ENCODE results near the gene CDH13. TPM values are rescaled to one million over a fixed set of nuclear protein-coding genes. Genes with fewer than 3 reads are reported as not detected.

CDH13 gene
- total RNA-seq, 1 donor from 2014 or later: 46.4 TPM

DNA sequence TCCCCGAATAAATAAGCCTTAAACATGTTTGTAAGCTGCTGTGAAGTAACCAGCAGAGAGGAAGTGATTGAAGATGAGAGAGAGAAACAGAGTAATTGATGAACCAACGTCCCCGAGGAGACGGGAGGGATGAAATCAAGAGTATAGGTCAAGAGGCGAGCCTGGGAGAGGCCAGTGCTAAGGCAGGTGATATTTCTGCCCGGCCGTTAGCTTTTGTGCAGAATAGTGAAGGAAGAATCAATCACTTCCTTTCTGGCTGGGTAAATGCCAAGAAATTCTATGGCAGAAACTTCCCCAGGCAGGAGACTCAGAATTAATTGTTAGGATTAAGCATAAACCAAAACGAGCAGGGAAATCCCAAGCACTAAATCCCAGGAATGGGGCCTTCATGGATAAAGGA lies 273.8 kb downstream of the CDH13 start:
- Mint-ChIP-seq H3K27me3 (no peaks in the 10 kb centered on the region), H3K27ac (no peak overlapping the region), H3K4me3 (no peak overlapping the region), H3K9me3 (no peaks in the 10 kb centered on the region), H3K36me3 (no peaks in the 10 kb centered on the region), H3K4me1 (ENCODE audit: unreplicated experiment) (peaks cover 11% of the 10 kb centered on the region)
- DNase-seq (ENCODE audit: extremely low spot score, unreplicated experiment): no peak
- TF ChIP-seq, protein P1, sequence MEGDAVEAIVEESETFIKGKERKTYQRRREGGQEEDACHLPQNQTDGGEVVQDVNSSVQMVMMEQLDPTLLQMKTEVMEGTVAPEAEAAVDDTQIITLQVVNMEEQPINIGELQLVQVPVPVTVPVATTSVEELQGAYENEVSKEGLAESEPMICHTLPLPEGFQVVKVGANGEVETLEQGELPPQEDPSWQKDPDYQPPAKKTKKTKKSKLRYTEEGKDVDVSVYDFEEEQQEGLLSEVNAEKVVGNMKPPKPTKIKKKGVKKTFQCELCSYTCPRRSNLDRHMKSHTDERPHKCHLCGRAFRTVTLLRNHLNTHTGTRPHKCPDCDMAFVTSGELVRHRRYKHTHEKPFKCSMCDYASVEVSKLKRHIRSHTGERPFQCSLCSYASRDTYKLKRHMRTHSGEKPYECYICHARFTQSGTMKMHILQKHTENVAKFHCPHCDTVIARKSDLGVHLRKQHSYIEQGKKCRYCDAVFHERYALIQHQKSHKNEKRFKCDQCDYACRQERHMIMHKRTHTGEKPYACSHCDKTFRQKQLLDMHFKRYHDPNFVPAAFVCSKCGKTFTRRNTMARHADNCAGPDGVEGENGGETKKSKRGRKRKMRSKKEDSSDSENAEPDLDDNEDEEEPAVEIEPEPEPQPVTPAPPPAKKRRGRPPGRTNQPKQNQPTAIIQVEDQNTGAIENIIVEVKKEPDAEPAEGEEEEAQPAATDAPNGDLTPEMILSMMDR (conservative IDR thresholded peaks at IDR 0.05): no peak

DNA sequence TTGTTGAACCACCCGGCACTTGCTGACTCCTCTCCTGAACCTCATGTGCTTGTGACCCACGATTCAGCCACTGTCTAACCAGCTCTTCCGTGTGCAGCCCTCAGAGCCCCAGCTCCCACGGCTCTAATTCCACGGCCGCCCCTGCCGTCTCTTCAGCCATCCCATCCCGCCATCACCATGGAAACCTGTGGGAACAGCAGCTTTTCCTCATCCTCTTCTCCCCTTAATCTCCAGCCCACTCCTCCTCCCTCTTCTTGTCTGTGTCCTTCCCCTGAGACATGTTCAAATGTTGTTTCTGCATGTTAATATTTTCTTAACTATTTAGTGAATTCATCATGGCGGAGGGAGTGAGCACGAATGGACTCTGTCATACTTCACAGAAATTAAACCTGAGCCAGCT lies 285.2 kb downstream of the CDH13 start:
- Mint-ChIP-seq H3K4me1 (ENCODE audit: unreplicated experiment) (peaks cover 5% of the 10 kb centered on the region), H3K27ac (no peak overlapping the region), H3K4me3 (no peak overlapping the region), H3K27me3 (no peaks in the 10 kb centered on the region), H3K36me3 (no peaks in the 10 kb centered on the region), H3K9me3 (no peaks in the 10 kb centered on the region)
- TF ChIP-seq, protein P1 (conservative IDR thresholded peaks at IDR 0.05): no peak
- no peak for DNase-seq (ENCODE audit: extremely low spot score, unreplicated experiment)

GRCh38 chr16:82915139-82915824 lies 288.5 kb downstream of the CDH13 start:
- no peaks in the 10 kb centered on the region for H3K9me3 Mint-ChIP-seq

GRCh38 chr16:82917886-82918595 lies 291.3 kb downstream of the CDH13 start:
- Mint-ChIP-seq H3K4me1 (ENCODE audit: unreplicated experiment) (peaks cover 5% of the 10 kb centered on the region), H3K27ac (no peak overlapping the region), H3K4me3 (no peak overlapping the region), H3K9me3 (no peaks in the 10 kb centered on the region), H3K36me3 (no peaks in the 10 kb centered on the region), H3K27me3 (no peaks in the 10 kb centered on the region)
- DNase-seq (ENCODE audit: extremely low spot score, unreplicated experiment): no peak
- TF ChIP-seq, protein P1 (conservative IDR thresholded peaks at IDR 0.05): no peak

More at GRCh38 chr16:82915139-82915824, 288.5 kb downstream of the CDH13 start:
- H3K4me3 Mint-ChIP-seq: no peak overlapping the region
- no peak overlapping the region for H3K27ac Mint-ChIP-seq
- H3K36me3 Mint-ChIP-seq: no peaks in the 10 kb centered on the region
- no peak for DNase-seq (ENCODE audit: extremely low spot score, unreplicated experiment)
- peaks cover 5% of the 10 kb centered on the region for H3K4me1 Mint-ChIP-seq (ENCODE audit: unreplicated experiment)
- H3K27me3 Mint-ChIP-seq: no peaks in the 10 kb centered on the region
- TF ChIP-seq, protein P1 (conservative IDR thresholded peaks at IDR 0.05): no peak

- no peak for DNase-seq (ENCODE audit: extremely low spot score, unreplicated experiment)
- Mint-ChIP-seq H3K9me3 (no peaks in the 10 kb centered on the region), H3K4me3 (no peak overlapping the region), H3K36me3 (no peaks in the 10 kb centered on the region), H3K27ac (no peak overlapping the region), H3K4me1 (ENCODE audit: unreplicated experiment) (peaks cover 8% of the 10 kb centered on the region), H3K27me3 (no peaks in the 10 kb centered on the region)
- TF ChIP-seq, protein P1 (conservative IDR thresholded peaks at IDR 0.05): no peak
Observed at GRCh38 chr16:82924075-82924854, 297.5 kb downstream of the CDH13 start.
